Middle frontal gyrus (tissue), 1 donor: Measurements from ENCODE around the gene NFASC.

Experiments used
- DNase-seq: peaks from one replicate; pipeline ENCODE4 v3.0.0-alpha.2; 2015; ENCODE audit warnings: low spot score; ENCODE audit errors: extremely low spot score

The NFASC gene

DNA sequence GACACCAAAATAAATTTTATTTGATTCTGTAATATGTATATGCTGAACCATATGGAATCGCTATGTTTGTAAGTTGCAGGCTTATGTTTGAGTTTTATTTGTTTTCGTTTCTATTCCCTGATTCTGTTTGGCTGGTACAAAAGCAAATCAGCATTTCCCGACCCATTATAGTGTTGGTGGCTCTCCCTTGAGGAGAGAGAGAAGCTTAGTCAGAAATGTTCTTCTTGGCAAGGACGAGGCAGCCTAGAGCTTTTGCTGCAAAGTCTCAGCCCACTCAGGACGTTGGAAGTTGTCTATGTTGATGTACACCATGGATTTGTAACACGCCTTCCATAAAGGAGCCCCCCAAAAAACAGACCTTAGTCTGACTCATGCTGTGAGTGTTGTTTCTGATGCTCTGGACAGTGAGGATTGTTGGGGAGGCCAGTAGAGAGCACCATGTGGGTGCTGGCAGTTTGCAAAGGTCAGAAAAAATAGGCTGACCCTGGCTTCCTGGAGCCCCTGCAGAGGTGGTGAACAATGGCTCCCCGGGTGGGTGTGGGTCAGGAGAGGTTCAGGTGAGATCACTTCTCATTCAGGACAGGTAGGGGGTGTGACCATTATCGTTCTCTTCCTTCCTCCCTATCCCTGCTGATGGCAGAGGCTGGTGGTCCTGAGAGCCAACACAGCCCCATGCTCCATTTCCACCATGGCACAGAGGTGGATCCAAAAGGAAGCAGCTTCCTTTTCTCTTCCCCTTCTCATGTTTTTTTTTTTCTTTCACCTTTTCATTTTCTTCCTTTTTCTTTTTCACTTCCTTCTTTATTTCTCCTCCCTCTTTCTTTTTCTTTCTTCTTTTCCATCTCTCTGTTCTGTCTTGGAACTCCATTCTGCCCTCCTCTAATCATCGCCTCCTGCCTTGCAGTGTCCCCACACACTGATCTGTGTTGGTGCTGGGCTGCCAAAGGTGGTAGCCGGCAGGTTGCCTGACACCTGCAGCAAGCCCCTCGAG is 88.0 kb downstream of the NFASC start:
- no peak for DNase-seq

DNA sequence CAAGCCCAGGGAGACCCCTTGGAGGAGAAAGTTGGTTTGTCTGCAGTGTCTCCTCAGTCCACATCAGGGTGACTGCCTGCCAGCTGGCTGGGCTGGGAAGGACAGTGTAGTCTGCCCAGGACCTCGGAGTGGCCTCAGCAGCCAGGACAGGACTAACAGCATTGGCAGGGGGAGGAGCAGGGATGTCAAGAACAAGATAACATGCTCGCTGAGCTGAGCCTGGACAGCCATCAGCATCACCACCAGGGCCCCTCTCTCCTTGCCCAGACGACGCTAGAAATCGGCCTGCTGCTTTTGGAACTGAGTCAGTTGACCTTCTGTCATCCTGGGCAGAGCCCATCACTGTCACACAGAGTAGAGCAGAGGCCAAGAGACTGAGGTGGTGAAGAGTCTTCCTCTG is 88.7 kb downstream of the NFASC start:
- DNase-seq, result no peak

DNA sequence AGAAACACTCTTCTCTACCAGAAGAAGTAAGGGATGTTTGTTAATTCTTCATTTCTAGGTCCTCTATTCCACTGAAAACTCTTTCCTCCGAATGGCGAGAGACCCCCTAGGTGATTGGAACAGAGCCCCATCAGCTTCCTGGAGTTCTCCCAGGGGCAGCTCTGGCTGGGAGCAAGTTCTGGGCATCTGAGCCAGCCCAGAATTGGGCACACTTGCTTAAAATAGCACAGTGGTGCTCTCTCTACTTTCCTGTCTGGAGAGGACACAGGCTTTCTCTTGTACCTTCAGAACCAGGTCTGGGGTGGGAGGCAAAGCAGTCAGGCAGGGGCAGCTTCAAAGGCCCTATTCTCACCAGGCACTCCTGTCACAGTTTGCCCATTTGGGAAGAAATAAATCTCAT is 89.2 kb downstream of the NFASC start:
- DNase-seq, result no peak

GRCh38 chr1:204960306-204961125 is 89.9 kb downstream of the NFASC start:
- no peak for DNase-seq

DNA sequence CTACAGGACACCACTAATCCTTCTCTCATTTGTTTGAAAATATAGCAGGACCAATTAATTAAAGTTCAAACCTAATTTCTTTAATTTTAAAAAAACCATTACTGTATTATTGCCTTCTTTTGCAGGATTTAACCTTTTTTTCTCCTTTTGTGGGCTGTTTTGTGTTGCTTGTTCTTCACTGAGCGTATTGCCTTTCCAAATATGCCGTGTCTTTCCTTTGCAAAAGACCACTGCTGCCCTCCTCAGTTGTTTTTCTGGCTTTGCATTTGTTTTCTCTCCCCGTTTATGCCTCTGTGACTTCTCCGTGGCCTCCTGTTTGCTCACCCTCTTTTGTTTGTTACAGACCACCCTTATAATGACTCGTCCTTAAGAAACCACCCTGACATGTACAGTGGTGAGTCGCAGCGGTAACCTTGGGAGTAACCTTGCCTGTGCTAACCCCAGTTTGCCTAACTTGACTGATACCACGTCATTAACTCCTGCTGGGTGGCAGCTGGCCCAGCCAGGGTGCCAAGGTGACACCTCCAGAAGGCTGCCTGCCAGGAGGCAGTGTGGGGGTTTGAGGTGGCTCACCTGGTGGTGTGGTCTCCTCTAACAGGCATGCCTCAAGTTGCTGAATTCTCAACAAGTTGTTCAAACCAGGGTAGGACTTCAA is 91.2 kb downstream of the NFASC start:
- no peak for DNase-seq

GRCh38 chr1:204962742-204963632 is 92.3 kb downstream of the NFASC start:
- DNase-seq, result no peak

DNA sequence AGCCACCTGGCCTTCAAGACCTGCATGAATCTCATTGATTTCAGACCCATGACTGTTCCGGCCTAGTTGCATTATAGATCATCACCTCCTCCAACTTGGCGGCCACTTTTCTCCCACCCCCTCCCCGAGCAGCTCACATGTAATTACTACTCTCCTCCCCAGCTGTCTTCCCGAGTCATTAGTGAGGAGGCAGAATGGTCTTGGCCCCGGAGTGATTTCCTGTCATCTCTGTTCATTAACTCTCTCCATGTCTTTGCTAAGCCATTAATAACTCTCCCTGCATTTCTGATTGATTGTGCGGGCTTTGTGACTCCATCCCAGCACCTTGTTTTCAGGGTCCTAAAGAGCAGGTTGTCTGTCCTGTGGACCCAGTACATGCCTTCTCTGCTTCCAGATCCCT is 96.8 kb downstream of the NFASC start:
- no peak for DNase-seq

DNA sequence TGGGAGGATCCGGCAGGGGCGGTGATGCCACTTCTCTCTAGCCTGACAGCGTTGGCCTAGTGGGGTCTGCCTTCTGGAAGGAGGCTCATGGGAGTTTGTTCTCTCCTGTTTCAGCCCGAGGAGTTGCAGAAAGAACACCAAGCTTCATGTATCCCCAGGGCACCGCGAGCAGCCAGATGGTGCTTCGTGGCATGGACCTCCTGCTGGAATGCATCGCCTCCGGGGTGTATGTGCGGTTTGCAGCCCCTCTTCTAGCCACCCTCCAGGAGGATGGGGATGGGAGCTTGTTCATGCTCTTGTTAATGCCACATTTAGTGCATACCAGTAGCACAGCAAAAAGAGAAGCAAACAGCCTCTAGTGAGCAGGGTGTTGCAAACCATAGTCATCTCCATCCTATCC is 97.5 kb downstream of the NFASC start:
- no peak for DNase-seq

DNA sequence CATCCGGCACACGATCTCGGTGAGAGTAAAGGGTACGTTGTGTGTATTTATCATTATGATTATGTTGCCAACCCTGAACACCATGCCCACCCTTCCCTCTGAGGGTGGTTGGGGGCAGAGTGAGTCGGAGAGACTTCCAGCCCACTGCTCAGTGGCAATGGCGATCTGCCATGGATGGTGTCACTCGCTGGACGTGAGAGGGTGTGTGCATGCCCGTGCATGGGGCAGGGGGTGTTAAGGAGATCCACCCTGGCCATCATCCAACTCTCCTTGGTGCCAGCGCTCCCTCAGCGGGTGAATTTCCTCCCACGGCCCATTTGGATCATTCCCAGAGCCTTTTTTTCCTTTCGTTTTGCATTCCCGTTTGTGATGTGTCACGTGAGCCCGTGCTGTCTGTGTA is 98.3 kb downstream of the NFASC start:
- no peak for DNase-seq

DNA sequence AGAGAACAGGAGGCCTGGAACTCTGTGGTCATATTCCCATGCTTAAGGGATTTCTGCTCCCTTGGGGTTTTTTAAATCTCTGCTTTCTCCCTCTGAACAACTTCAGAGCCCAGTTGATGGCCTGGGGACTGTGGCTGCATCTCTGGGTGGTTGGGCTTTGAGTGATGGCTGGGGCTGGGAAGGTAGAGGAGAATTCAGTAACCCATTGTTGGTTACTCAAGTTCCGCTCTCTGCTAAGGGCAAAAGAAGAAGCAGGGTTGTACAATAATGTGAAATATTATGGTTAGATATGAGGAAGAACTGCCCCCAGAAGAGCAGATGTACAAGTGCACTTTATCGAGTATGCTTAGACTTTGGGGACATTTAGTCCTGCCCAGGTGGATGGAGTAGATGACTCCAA is 100.3 kb downstream of the NFASC start:
- no peak for DNase-seq

DNA sequence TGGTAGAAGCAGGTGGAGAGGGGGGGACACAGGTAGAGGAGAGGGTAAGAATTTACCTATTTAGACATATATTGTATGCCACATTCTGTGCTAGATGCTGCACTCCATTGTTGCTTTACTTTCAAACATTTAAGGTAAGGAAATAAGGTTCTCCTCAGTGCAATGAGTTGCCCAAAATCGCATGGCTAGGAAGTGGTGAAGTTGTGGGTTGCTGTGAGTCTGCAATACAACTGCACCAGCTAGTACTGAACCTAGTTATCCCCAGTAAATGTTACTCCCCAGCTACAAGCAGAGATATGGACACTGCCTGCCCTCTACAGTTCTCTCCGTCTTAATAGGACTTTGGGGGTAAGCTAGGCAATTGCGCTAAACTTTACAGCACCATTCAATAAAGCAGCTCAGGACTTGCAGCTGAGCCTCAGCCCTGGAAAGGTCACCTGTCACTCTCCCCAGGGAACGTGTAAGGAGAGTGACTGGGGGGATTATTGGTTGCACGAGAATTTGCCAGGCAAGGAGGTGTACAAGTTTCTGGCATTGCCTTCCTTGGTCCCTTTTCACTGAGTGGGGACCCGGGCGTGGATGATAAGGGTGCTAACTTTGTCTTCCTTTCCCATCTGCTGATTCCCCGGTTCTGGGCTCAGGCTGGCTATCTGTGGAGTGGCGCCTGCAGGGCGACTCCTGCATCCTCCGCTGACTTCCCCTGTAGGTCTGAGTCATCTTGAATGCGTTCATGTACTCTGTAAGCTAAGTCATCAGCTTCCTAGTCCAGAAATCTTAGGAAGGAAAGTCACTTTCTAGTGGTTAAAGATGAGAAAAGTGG is 101.1 kb downstream of the NFASC start:
- DNase-seq, result no peak

- DNase-seq, result no peak
These were observed 101.8 kb downstream of the NFASC start for GRCh38 chr1:204972426-204972825.

DNA sequence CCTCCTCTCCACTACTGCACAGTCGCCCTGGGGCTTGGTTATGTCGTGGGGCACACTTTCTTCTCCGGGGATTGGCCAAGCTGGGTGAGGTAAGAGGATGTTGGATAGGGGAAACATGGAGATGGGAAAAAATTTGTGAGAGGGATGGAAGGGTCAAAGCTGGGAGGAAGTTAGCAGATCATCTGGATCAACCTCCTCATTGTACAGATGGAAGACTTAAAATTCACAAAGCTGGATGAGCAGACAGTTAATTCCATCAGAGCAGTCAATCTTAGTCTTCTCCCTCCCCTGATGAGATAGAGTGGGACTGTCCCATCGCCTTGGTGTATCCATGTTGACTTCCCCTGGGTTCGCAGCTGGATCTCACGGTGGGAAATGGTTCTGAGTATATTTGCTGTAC is 102.8 kb downstream of the NFASC start:
- no peak for DNase-seq

DNA sequence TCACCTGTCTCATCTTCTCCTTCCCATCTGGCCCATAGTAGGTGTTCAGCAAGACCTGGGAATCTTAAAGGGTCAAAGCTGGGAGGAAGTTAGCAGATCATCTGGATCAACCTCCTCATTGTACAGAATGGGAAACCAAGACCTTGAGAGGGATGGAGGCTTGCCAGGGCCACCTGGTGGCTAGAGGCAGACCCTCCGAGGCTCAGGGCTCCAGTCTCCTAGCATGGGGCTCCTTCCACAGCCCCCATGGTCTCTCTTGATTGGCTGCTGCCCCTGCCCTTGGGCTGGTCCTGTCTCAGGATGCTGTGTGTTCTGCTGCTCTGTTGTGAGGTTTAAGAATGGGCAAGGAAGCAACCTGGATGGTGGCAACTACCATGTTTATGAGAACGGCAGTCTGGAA is 103.7 kb downstream of the NFASC start:
- no peak for DNase-seq

DNA sequence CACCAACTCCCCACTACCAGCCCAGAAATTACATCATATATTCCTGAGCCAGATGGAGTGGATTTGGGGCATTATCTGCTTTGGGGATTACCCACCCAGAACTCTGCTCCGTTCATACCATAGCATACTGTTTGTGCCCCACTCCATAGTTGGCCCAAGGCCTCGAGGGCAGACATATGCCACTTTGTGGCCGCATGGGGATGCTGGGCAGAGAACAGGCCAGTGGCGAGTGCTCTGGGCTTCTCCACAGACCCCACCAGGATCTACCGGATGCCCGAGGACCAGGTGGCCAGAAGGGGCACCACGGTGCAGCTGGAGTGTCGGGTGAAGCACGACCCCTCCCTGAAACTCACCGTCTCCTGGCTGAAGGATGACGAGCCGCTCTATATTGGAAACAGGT is 104.4 kb downstream of the NFASC start:
- no peak for DNase-seq

- DNase-seq, result no peak
These were observed 105.0 kb downstream of the NFASC start for GRCh38 chr1:204975568-204976235.

GRCh38 chr1:204976646-204977045 is 106.0 kb downstream of the NFASC start:
- DNase-seq, result no peak

DNA sequence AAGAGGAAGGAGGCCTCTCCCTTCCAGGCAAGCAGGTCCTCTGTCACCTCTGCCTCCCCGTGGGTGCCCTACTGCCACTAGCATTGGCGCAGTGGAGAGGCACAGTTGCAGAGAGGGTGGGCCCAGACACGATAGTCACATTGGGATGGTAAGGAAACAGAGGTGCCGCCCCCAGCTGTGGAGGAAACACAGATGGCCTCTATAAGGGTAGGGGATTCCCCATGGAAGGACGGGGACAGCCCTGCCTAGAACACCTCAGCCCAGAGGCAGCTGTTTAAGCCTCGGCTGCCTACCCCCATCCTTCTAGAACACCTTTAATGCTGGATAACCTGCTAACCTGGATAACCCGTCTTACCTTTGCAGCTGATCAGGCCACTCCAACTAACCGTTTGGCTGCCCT is 106.7 kb downstream of the NFASC start:
- no peak for DNase-seq

- DNase-seq, result no peak
These were observed 108.1 kb downstream of the NFASC start for GRCh38 chr1:204978782-204979181.
